Measurements from ENCODE around the gene ZNF33B. TPM values are rescaled to one million over a fixed set of nuclear protein-coding genes. Genes with fewer than 3 reads are reported as not detected.
"Not testable (repeated sequence)": the region's sequence is repeated elsewhere in the genome, so short reads cannot be mapped to it uniquely, and the experiment has no call there.

The ZNF33B gene
- total RNA-seq, result 10 to 100 TPM; 18.6 to 22.8 TPM

DNA sequence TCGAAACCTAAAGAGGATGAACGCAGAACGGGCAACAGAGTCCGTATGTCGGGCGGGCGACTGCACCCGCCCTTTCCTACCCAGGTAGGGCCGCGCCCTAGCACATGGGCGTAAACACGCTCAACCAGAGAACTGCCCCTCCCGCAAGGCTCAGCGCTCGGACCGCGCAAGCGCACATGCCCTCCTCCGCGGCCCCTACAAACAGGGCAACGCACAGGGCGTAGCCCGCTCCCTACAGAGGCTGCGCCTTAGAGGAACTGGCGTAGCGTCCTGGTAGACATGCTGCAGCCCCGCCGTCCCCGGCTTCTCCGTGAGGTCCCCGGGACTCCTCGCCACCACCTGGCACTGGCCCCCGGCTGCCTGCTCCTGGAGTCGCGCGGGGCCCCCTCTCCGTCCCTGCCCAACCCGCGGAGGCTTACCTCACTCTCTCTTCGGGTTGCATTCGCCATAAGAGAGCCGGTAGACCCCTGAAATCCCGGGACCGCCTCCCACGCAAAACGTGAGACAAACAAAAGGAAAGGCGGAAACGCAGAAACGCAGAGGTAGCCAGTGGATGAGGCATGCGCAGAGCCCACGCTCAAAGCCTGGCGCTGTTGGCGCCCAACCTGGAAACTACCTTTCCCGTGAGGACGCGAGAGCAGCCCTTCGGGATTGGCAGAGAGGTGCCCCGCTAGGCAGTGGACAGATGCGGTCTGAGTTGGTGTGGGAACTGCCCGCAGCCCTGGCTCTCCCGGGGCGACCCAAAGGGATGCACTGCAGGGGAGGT, at the start of gene ZNF33B:
TSS of gene ZNF33B (minus strand) at position 516 of the 766 bp plus-strand sequence. CDS start 1,642 bp downstream, outside the sequence.
- peaks cover 38% of the 10 kb centered on the region for H3K4me1 Mint-ChIP-seq (ENCODE audit: low read depth)
- no peaks in the 10 kb centered on the region for H3K9me3 Mint-ChIP-seq (ENCODE audit: insufficient read depth)
- peaks cover 37% of the 10 kb centered on the region for H3K36me3 Mint-ChIP-seq (ENCODE audit: low read depth)
- H3K27ac Mint-ChIP-seq, result peak within 1 kb of the TSS; percentile 94
- peak within 1 kb of the TSS; percentile 89 for H3K4me3 Mint-ChIP-seq
- H3K27me3 Mint-ChIP-seq (ENCODE audit: low read depth), result no peaks in the 10 kb centered on the region
- ChIA-PET POLR2A (interaction anchor here (1.3 kb wide), 1 partner anchor 144 kb away, joined by 4 read pairs; the partner anchor contains the start of gene BMS1), CTCF (no interaction called here)
- DNase-seq (peak; percentile 97), ATAC-seq (peak; percentile 99)

DNA sequence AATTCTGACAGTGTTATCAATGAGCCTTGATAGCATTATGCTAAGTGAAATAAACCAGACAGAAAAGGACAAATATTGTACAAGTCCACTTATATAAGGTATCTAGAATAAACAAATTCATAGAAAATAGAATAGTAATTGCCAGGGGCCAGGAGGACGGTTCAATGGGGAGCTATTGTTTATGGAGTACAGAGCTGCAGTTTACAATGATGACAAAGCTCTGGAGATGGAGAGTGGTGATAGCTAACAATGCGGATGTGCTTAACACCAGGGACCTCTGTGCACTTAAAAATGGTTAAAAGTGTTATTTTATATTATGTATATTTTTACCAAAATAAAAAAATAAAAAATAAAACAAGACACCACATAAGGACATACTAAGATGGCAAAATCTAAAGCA, 46.1 kb upstream of the ZNF33B start:
- CTCF ChIA-PET, result interaction anchor here (0.7 kb wide), 1 partner anchor 337 kb away, joined by 3 read pairs; no protein-coding TSS in a partner anchor
- DNase-seq (no peak), ATAC-seq (no peak)
- POLR2A ChIA-PET, result no interaction called here
- Mint-ChIP-seq H3K36me3 (ENCODE audit: low read depth) (no peaks in the 10 kb centered on the region), H3K9me3 (ENCODE audit: insufficient read depth) (no peaks in the 10 kb centered on the region), H3K4me1 (ENCODE audit: low read depth) (peaks cover 2% of the 10 kb centered on the region), H3K4me3 (no peak overlapping the region), H3K27me3 (ENCODE audit: low read depth) (no peaks in the 10 kb centered on the region), H3K27ac (no peak overlapping the region)

DNA sequence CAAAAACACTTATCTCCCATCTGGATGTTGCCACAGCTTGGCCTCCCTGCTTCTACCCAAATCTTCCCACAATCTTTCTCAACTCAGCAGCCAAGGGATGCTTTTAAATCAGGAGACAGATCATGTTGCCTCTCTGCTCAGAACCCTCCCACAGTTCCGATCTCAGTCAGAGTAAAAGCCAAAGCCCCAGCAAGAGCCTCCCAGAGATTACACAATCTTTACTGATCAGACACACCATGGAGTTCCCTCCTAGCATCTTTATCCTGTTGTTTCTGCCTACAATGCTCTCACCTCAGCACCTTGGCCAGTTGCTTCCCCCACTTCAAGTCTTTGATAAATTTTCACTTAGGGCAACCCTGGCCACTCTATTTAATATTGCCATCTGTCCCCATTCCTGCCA, 41.9 kb upstream of the ZNF33B start:
- Mint-ChIP-seq H3K36me3 (ENCODE audit: low read depth) (no peaks in the 10 kb centered on the region), H3K27ac (no peak overlapping the region), H3K27me3 (ENCODE audit: low read depth) (peaks cover 2% of the 10 kb centered on the region), H3K9me3 (ENCODE audit: insufficient read depth) (no peaks in the 10 kb centered on the region), H3K4me3 (no peak overlapping the region), H3K4me1 (ENCODE audit: low read depth) (no peaks in the 10 kb centered on the region)
- ChIA-PET POLR2A (no interaction called here), CTCF (no interaction called here)
- DNase-seq, result no peak
- no peak for ATAC-seq

DNA sequence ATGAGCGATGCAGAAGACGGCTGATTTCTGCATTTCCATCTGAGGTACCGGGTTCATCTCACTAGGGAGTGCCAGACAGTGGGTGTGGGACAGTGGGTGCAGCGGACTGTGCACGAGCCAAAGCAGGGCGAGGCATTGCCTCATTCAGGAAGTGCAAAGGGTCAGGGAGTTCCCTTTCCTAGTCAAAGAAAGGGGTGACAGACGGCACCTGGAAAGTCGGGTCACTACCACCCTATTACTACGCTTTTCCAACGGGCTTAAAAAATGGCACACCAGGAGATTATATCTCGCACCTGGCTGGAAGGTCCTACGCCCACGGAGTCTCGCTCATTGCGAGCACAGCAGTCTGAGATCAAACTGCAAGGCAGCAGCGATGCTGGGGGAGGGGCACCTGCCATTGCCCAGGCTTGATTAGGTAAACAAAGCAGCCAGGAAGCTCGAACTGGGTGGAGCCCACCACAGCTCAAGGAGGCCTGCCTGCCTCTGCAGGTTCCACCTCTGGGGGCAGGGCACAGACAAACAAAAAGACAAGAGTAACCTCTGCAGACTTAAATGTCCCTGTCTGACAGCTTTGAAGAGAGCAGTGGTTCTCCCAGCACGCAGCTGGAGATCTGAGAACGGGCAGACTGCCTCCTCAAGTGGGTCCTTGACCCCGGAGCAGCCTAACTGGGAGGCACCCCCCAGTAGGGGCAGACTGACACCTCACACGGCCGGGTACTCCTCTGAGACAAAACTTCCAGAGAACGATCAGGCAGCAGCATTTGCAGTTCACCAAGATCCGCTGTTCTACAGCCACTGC, 27.0 kb upstream of the ZNF33B start:
- H3K9me3 Mint-ChIP-seq (ENCODE audit: insufficient read depth); H3K4me3 Mint-ChIP-seq; CTCF ChIA-PET; ATAC-seq; H3K27ac Mint-ChIP-seq; H3K36me3 Mint-ChIP-seq (ENCODE audit: low read depth); H3K4me1 Mint-ChIP-seq (ENCODE audit: low read depth); H3K27me3 Mint-ChIP-seq (ENCODE audit: low read depth); POLR2A ChIA-PET; DNase-seq: not testable (repeated sequence)

DNA sequence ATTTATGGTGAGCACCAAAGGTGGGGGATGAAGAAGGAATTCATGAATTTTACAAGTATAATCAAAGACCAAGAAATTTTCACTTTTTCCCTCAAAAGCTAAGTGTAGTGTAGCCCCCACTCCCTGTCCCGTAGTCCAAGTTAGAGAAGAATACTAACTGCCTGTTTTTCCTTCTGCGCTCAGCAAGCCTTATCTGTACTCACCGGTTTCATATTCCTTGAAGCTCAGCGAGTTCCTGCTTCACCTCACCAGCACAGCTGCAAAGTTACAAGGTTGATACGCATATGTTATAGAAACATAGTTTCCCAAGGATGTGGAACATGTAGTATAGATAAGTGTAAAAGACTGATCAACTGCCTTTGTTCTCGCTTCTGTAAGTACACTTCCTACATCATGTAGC, 16.0 kb upstream of the ZNF33B start:
- H3K36me3 Mint-ChIP-seq (ENCODE audit: low read depth), result no peaks in the 10 kb centered on the region
- DNase-seq, result no peak
- peaks cover 6% of the 10 kb centered on the region for H3K4me1 Mint-ChIP-seq (ENCODE audit: low read depth)
- H3K4me3 Mint-ChIP-seq, result no peak overlapping the region
- H3K27ac Mint-ChIP-seq, result no peak overlapping the region
- ChIA-PET CTCF (interaction anchor here (0.7 kb wide), 1 partner anchor 759 kb away, joined by 3 read pairs; no protein-coding TSS in a partner anchor), POLR2A (no interaction called here)
- ATAC-seq, result no peak
- no peaks in the 10 kb centered on the region for H3K27me3 Mint-ChIP-seq (ENCODE audit: low read depth)
- H3K9me3 Mint-ChIP-seq (ENCODE audit: insufficient read depth), result no peaks in the 10 kb centered on the region

DNA sequence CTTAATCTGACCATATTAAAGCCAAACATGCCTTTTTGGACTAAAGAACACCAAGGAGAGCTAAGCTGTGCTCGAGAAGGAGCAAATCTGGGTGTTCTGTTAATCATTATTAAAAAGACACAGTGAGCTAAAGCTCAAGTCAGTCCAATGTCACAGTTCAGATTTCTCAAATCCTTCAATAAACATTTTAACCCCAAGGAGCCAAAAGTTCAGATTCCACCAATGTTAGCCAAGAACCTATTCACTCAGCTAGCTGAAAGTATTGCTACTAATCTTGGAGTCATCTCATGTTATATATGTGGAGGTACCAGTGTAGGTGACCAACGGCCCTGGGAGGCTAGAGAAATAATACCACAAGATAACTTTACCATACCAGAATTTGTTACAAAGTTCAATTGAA, 14.5 kb upstream of the ZNF33B start:
- Mint-ChIP-seq H3K27ac (no peak overlapping the region), H3K36me3 (ENCODE audit: low read depth) (no peaks in the 10 kb centered on the region), H3K9me3 (ENCODE audit: insufficient read depth) (no peaks in the 10 kb centered on the region), H3K4me3 (no peak overlapping the region), H3K4me1 (ENCODE audit: low read depth) (peaks cover 6% of the 10 kb centered on the region), H3K27me3 (ENCODE audit: low read depth) (no peaks in the 10 kb centered on the region)
- DNase-seq (no peak), ATAC-seq (no peak)
- POLR2A ChIA-PET, result no interaction called here
- CTCF ChIA-PET, result no interaction called here

DNA sequence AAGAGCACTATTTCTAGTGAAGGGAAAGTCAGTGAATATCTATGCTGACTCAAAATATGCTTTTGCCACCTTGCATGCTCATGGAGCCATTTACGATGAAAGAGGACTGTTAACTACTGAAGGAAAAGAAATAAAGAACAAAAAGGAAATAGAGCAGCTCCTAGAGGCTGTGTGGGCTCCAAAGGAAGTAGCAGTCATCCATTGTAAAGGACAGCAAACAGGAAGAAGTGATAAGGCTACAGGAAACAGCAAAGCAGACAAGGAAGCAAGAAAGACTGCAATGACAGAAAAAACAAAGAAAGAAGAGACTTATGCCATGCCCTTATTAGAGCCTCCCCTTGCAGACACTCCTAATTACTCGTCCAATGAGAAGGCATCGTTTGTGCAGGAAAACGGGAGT, 12.0 kb upstream of the ZNF33B start:
- CTCF ChIA-PET, result no interaction called here
- Mint-ChIP-seq H3K9me3 (ENCODE audit: insufficient read depth) (no peaks in the 10 kb centered on the region), H3K36me3 (ENCODE audit: low read depth) (no peaks in the 10 kb centered on the region), H3K4me1 (ENCODE audit: low read depth) (peaks cover 6% of the 10 kb centered on the region), H3K27ac (peak overlapping the region; percentile 0), H3K27me3 (ENCODE audit: low read depth) (no peaks in the 10 kb centered on the region), H3K4me3 (no peak overlapping the region)
- POLR2A ChIA-PET, result no interaction called here
- no peak for DNase-seq
- no peak for ATAC-seq

DNA sequence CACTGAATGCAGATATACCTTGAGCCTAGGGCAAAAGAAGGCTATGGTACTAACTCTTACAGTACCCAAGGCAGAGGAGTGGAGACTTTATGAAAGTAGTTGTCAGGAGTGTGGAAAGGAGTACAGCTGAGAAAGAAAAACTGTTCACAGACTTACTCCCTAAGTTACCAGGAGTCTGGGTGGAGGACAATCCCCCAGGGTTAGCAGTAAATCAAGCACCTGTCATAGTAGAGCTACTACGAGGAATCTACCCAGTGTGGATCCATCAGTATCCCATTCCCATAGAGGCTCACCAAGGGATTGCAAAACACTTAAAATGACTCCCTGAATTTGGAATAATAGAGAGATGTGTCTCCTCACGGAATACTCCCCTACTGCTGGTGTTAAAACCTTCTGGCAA, 10.1 kb upstream of the ZNF33B start:
- no peaks in the 10 kb centered on the region for H3K9me3 Mint-ChIP-seq (ENCODE audit: insufficient read depth)
- no peaks in the 10 kb centered on the region for H3K36me3 Mint-ChIP-seq (ENCODE audit: low read depth)
- no peak overlapping the region for H3K4me3 Mint-ChIP-seq
- no peaks in the 10 kb centered on the region for H3K27me3 Mint-ChIP-seq (ENCODE audit: low read depth)
- CTCF ChIA-PET, result no interaction called here
- POLR2A ChIA-PET, result no interaction called here
- DNase-seq (no peak), ATAC-seq (no peak)
- H3K27ac Mint-ChIP-seq, result no peak overlapping the region
- peaks cover 6% of the 10 kb centered on the region for H3K4me1 Mint-ChIP-seq (ENCODE audit: low read depth)

DNA sequence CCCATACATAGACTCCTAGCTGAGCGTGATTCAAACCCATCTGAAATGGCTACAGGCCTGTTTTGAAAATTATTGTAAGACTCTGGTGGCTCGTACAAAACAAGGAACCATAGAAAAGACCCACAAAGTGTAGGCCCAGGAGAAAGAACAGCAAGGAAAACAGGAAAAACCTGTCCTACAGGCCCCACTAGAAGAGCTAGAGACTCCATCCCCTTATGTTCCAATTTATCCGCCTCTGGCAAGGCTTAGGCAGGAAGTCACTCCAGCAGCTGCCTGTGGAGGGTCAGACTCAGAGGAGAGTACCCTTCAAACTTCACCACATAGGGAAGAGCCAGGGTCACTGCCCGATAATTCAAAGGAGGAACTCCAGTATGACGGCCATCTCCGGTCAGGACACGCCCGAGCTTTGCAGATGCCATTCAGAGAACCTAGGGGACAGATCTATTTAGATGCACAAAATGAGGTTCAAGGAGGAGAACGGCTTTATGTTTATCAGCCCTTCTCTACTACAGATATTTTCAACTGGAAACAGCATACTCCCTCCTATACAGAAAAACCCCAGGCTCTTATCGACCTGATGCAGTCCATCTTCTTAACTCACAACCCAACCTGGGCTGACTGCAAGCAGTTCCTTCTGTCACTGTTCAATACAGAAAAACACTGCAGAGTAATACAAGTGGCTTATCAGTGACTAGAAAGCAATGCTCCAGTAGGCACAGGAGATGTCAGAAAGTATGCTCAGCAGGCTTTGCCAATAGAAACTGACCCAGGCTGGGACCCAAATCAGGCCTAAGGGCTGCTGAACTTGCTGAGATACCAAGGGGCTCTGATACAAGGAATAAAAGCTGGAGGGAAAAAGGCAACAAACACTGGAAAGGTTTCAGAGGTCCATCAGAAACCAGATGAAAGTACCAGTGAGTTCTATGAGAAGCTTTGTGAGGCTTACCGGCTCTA, 8.6 kb upstream of the ZNF33B start:
- ChIA-PET POLR2A (no interaction called here), CTCF (no interaction called here)
- no peaks in the 10 kb centered on the region for H3K27me3 Mint-ChIP-seq (ENCODE audit: low read depth)
- no peaks in the 10 kb centered on the region for H3K36me3 Mint-ChIP-seq (ENCODE audit: low read depth)
- ATAC-seq (no peak), DNase-seq (no peak)
- H3K4me1 Mint-ChIP-seq (ENCODE audit: low read depth), result peaks cover 6% of the 10 kb centered on the region
- H3K9me3 Mint-ChIP-seq (ENCODE audit: insufficient read depth), result no peaks in the 10 kb centered on the region
- H3K4me3 Mint-ChIP-seq, result no peak overlapping the region
- no peak overlapping the region for H3K27ac Mint-ChIP-seq

DNA sequence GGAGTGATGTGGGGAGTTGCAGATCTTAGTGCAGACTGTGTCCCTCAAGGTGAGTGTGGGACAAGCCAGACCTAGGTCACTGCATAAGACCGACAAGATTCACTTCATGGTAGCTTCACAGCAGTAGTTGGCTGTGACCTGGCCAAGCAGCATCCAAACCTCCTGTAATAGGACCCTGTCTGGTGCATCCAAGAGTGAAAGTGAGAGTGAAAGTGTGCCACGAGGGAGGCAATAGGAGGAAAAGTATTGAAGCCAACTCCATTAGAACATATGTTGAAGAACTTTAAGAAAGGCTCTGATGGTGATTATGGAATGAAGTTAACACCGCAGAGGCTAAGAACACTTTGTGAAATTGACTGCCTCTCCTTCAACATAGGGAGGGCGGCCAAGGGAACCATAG, 7.8 kb upstream of the ZNF33B start:
- H3K9me3 Mint-ChIP-seq (ENCODE audit: insufficient read depth), result no peaks in the 10 kb centered on the region
- H3K27ac Mint-ChIP-seq, result no peak overlapping the region
- ChIA-PET CTCF (no interaction called here), POLR2A (no interaction called here)
- no peaks in the 10 kb centered on the region for H3K27me3 Mint-ChIP-seq (ENCODE audit: low read depth)
- no peak for DNase-seq
- H3K4me3 Mint-ChIP-seq, result no peak overlapping the region
- peaks cover 6% of the 10 kb centered on the region for H3K4me1 Mint-ChIP-seq (ENCODE audit: low read depth)
- no peak for ATAC-seq
- no peaks in the 10 kb centered on the region for H3K36me3 Mint-ChIP-seq (ENCODE audit: low read depth)

DNA sequence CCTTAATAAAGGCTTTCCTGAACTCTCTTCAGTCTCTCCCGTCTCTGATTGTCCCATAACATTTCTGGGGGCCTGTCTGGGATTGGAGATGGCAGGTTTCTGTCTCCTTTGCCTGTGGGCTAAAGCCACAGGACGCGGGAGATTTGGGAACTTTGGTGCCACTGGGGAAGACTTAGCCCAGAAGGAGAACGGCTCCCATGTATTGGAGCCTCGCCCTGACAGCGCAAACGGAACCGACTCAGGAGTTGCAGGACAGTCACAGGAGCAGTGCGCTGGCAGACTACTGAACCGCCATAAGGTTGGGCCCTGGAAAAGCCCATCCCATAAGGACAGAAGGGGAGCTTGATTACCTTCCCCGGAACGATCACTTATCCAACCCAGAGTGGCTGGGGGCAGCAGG, 7.1 kb upstream of the ZNF33B start:
- H3K4me3 Mint-ChIP-seq, result no peak overlapping the region
- no peak for ATAC-seq
- H3K36me3 Mint-ChIP-seq (ENCODE audit: low read depth), result no peaks in the 10 kb centered on the region
- no peak for DNase-seq
- CTCF ChIA-PET, result no interaction called here
- no peaks in the 10 kb centered on the region for H3K9me3 Mint-ChIP-seq (ENCODE audit: insufficient read depth)
- POLR2A ChIA-PET, result no interaction called here
- no peak overlapping the region for H3K27ac Mint-ChIP-seq
- peaks cover 5% of the 10 kb centered on the region for H3K4me1 Mint-ChIP-seq (ENCODE audit: low read depth)
- H3K27me3 Mint-ChIP-seq (ENCODE audit: low read depth), result no peaks in the 10 kb centered on the region

DNA sequence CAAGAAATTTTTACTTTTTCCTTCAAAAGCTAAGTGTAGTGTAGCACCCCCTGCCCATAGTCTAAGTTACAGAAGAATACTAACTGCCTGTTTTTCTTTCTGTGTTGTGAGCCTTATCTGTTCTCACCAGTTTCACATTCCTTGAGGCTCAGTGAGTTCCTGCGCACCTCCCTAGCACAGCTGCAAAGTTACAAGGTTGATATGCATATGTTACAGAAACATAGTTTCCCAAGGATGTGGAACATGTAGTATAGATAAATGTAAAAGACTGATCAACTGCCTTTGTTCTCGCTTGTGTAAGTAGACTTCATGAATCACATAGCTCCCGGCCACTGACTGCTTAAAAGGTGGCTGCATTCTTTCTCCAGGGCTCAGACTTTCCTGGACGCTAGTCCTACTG, 6.7 kb upstream of the ZNF33B start:
- no peak for DNase-seq
- Mint-ChIP-seq H3K4me1 (ENCODE audit: low read depth) (peaks cover 1% of the 10 kb centered on the region), H3K4me3 (no peak overlapping the region), H3K36me3 (ENCODE audit: low read depth) (no peaks in the 10 kb centered on the region), H3K27me3 (ENCODE audit: low read depth) (no peaks in the 10 kb centered on the region), H3K9me3 (ENCODE audit: insufficient read depth) (no peaks in the 10 kb centered on the region), H3K27ac (no peak overlapping the region)
- ATAC-seq, result no peak
- CTCF ChIA-PET, result no interaction called here
- POLR2A ChIA-PET, result no interaction called here
